GM21619 (cell line): Measurements from ENCODE around the gene NDUFA7.
"Not testable (repeated sequence)": the region's sequence is repeated elsewhere in the genome, so short reads cannot be mapped to it uniquely, and the experiment has no call there.

Experiments used
- ATAC-seq: cut with Tn5 transposase; IDR thresholded peaks from one replicate; pipeline ENCODE4 v1.9.1; 2021; ENCODE audit not compliant: unreplicated experiment

The NDUFA7 gene

GRCh38 chr19:8342316-8342683 lies 21.1 kb upstream of the NDUFA7 start:
- no peak for ATAC-seq

DNA sequence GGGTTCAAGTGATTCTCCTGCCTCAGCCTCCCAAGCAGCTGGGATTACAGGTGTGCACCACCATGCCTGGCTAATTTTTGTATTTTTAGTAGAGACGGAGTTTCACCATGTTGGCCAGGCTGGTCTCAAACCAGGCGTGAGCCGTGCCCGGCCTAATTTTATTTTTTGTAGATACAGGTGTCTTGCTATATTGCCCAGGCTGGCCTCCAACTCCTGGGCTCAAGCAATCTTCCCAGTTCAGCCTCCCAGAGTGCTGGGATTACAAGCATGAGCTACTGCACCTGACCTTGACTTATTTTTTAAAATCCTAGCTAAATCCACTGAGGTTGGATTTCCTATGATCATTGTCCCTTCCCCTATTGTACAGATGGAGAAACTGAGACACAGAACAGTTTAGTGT lies 20.3 kb upstream of the NDUFA7 start:
- not testable (repeated sequence) for ATAC-seq

- ATAC-seq, result no peak
These were observed 19.3 kb upstream of the NDUFA7 start for GRCh38 chr19:8340341-8341096.

DNA sequence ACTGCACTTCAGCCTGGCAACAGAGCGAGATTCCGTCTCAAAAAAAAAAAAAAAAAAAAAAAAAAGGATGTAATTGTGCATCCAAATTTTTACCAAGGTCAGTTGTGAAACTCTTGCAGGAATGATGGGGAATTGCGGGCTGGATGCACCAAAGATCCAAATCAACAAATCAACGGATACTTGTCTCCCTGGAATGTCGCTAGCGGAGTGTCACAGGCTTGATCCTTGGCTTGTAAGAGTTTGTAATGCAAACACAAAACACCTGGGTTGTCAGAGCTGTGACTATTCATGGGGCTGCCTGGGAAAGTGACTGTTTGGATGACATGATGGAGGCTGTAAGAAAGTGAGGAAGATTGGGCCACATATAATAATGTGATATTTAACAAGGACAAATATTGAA lies 17.7 kb upstream of the NDUFA7 start:
- no peak for ATAC-seq

DNA sequence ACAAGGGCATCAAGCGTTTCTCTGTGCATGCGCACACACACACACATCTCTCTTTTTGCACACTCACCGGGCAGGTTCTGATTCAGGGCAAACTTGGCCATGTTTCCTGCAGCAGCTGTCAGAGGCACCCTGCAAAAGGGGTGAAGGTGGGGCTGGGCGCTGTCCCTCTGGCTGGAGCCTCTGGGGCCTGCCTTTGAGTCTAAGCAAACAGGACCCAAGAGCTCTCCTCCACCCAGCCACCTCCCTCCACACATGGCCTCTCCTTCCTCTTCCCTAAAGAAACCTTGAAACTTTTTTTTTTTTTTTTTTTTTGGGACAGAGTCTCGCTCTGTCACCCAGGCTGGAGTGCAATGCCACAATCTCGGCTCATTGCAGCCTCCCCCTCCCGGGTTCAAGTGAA lies 16.6 kb upstream of the NDUFA7 start:
- no peak for ATAC-seq

- no peak for ATAC-seq
These were observed 15.5 kb upstream of the NDUFA7 start for GRCh38 chr19:8336660-8337059.

DNA sequence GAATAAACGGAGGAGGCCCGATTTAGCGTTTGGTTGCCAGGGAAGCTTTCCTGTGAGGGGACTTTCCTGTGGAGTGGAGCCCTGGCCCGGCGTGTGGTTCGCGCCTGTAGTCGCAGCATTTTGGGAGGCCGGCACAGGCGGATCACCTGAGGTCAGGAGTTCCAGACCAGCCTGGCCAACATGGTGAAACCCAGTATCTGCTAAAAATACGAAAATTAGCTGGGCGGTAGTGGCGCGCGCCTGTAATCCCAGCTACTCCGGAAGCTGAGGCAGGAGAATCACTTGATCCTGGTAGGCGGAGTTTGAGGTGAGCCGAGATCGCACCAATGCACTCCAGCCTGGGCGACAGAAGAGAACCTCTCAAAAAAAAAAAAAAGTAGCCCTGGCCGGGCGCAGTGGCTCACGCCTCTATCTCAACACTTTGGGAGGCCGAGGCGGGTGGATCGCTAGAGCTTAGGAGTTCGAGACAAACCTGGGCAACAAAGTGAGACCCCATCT lies 14.9 kb upstream of the NDUFA7 start:
- ATAC-seq, result no peak

DNA sequence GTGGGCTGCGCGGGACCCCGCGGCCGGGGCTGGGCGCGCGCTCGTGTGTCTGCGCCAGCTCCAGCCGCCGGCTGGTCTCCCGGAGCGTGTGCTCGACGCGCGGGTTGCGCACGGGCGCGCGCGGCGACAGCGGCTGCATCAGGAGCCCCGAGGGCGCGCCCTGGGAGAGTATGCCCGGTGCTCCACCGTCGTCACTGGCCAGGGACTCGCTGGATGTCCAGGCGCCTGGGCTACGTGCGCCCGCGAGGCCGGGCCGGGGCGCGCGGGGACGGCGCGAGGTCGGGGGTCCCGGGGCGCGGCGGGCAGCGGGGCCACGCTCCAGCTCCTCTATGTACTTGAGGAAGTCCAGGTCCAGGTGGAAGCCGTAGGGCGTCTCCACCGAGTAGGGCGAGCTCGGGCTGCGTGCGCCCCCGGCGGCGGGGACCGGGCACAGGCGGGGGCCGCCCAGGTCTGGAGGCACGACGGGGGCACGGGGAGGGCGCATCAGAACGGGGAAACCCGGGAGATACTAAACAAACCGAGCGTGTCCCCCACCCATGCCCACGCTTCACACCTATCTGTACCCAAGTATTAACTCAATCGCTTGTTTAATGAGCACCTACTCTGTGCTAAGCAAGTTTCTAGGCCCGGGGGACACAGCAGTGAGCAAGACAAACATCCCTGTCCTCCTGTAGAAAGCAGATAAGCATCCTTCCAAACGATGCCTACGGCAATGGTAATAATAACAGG lies 14.3 kb upstream of the NDUFA7 start:
- ATAC-seq, result no peak

- ATAC-seq, result no peak
These were observed 13.5 kb upstream of the NDUFA7 start for GRCh38 chr19:8334458-8335342.

DNA sequence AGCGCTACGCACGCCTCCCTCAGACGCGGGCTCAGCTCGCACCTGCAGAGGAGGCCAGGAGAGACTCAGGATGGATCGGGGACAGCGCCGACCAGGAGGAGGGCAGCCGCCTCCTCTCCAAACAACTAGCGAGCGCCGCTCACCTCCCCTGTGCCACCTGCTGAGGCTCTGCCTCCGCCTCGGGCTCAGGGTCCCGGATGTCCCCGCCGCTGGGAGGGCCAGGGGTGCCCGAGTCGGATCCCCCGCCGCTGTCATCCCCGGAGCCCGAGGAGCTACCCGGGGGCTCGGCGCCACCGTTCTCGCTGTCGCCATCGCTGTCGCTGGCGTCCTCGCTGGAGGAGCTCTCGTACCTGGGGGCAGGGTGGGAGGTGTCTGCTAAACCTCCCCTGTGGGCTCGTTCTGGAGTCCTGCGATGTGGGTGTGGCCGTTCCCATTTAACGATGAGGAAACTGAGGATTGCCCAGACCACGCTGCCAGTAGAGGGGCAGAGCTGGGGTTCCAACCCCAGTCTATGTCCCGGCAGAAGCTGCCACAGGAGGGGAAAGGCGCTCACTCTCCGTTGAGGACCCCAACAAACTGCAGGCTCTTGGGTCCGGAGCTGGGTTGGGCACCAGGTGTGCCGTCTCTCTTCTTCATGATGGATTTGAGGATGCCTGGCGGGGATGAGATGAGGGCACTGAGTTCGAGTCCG lies 12.7 kb upstream of the NDUFA7 start:
- ATAC-seq, result no peak

- ATAC-seq, result no peak
These were observed 12.0 kb upstream of the NDUFA7 start for GRCh38 chr19:8332976-8333766.

DNA sequence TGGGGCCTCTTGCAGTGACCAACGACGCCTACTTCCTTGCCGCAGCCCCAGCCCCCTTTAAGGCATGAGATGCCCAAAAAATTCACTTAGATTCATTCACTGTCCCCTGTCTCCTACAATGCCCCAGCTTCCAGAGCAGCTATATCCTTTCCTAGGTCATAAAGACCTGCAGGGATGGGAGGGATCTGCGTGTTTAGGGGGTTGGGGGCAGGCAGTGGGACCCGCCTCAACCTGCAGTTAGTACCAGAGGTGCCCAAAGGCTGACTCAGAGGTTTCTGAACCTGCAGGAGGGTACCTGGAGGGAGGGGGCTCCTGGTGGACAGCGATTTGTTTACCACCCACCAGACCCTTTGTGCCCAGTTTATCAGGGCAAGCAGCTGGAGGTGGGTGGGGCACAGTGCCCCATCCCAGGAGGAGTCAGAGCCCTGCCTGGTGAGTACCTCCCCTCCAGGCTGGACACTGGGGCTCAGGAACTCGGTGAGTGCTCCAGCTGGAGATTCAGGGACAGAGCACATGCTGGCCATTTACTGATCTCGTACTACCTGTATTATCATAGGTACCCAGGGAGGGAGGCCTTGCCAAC lies 10.2 kb upstream of the NDUFA7 start:
- no peak for ATAC-seq

- no peak for ATAC-seq
These were observed 8.8 kb upstream of the NDUFA7 start for GRCh38 chr19:8329996-8330395.

- no peak for ATAC-seq
These were observed 4.3 kb upstream of the NDUFA7 start for GRCh38 chr19:8325454-8325853.

GRCh38 chr19:8324186-8325050 lies 3.2 kb upstream of the NDUFA7 start:
- ATAC-seq, result no peak

- ATAC-seq, result no peak
These were observed 2.6 kb upstream of the NDUFA7 start for GRCh38 chr19:8323781-8324185.

GRCh38 chr19:8322638-8322997 lies 1.4 kb upstream of the NDUFA7 start:
- ATAC-seq, result no peak

- ATAC-seq, result no peak
These were observed 937 bp upstream of the NDUFA7 start for GRCh38 chr19:8321986-8322637.
